HG03460 (cell line): ENCODE results near the gene GMEB2.
"Not testable (repeated sequence)": the region's sequence is repeated elsewhere in the genome, so short reads cannot be mapped to it uniquely, and the experiment has no call there.

ENCODE experiments used
- ATAC-seq: cut with Tn5 transposase; IDR thresholded peaks from one replicate; pipeline ENCODE4 v1.9.1; 2021; ENCODE audit not compliant: unreplicated experiment

GMEB2 gene

GRCh38 chr20:63617092-63617875 is 9.6 kb downstream of the GMEB2 start:
- no peak for ATAC-seq

GRCh38 chr20:63613863-63614594 is 12.9 kb downstream of the GMEB2 start:
- not testable (repeated sequence) for ATAC-seq

GRCh38 chr20:63612276-63612931 is 14.5 kb downstream of the GMEB2 start:
- ATAC-seq, result no peak

GRCh38 chr20:63611646-63612045 is 15.3 kb downstream of the GMEB2 start:
- ATAC-seq, result no peak

GRCh38 chr20:63610581-63611435 is 16.1 kb downstream of the GMEB2 start:
- no peak for ATAC-seq

GRCh38 chr20:63606686-63607085 is 20.2 kb downstream of the GMEB2 start:
- no peak for ATAC-seq

GRCh38 chr20:63602321-63602720 is 24.6 kb downstream of the GMEB2 start:
- ATAC-seq, result no peak

- ATAC-seq, result not testable (repeated sequence)
Observed at GRCh38 chr20:63601679-63602078, 25.2 kb downstream of the GMEB2 start.

- ATAC-seq, result no peak
Observed at GRCh38 chr20:63599396-63600050, 27.4 kb downstream of the GMEB2 start.

- ATAC-seq, result no peak
Observed at GRCh38 chr20:63598479-63599395, 28.2 kb downstream of the GMEB2 start.

GRCh38 chr20:63597651-63598478 is 29.0 kb downstream of the GMEB2 start:
- ATAC-seq, result no peak

GRCh38 chr20:63596423-63596822 is 30.5 kb downstream of the GMEB2 start:
- no peak for ATAC-seq

- no peak for ATAC-seq
Observed at GRCh38 chr20:63595416-63596127, 31.3 kb downstream of the GMEB2 start.

- ATAC-seq, result no peak
Observed at GRCh38 chr20:63594043-63594561, 32.8 kb downstream of the GMEB2 start.

GRCh38 chr20:63592661-63593060 is 34.2 kb downstream of the GMEB2 start:
- no peak for ATAC-seq

- ATAC-seq, result no peak
Observed at GRCh38 chr20:63591786-63592355, 35.0 kb downstream of the GMEB2 start.

GRCh38 chr20:63591147-63591533 is 35.8 kb downstream of the GMEB2 start:
- no peak for ATAC-seq
